Measurements from ENCODE around the gene TOMT. TPM values are rescaled to one million over a fixed set of nuclear protein-coding genes. Genes with fewer than 3 reads are reported as not detected.

The TOMT gene
- total RNA-seq, 1 donor from 2014 or later = not detected

Other genes with a start within 250 kb of the TOMT start
- gene DEFB131B, start 227.5 kb upstream of the TOMT start, total RNA-seq = not detected in 2 replicates
- gene XNDC1N, start 177.3 kb upstream of the TOMT start, total RNA-seq = 14.7 and 15.1 TPM in 2 replicates
- gene RNF121, start 176.9 kb upstream of the TOMT start, total RNA-seq = 49.1 and 51.3 TPM in 2 replicates
- gene IL18BP, start 107.0 kb upstream of the TOMT start, total RNA-seq = 12.6 and 13.5 TPM in 2 replicates
- gene NUMA1, start 25.4 kb upstream of the TOMT start, total RNA-seq = 162 and 174 TPM in 2 replicates
- 7.9 and 9.2 TPM in 2 replicates for gene LRRC51, start 25.1 kb upstream of the TOMT start, total RNA-seq
- 95.1 and 100 TPM in 2 replicates for gene LAMTOR1, start 2.6 kb upstream of the TOMT start, total RNA-seq
- 61.6 and 67.9 TPM in 2 replicates for gene ANAPC15, start 6.8 kb downstream of the TOMT start, total RNA-seq
- gene FOLR3, start 29.8 kb downstream of the TOMT start, total RNA-seq = 0.18 and 0.51 TPM in 2 replicates
- gene FOLR1, start 86.2 kb downstream of the TOMT start, total RNA-seq = not detected in 2 replicates
- not detected in 2 replicates for gene FOLR2, start 110.9 kb downstream of the TOMT start, total RNA-seq
- gene INPPL1, start 118.8 kb downstream of the TOMT start, total RNA-seq = 176 TPM in 2 replicates
- gene PHOX2A, start 138.3 kb downstream of the TOMT start, total RNA-seq = not detected in 2 replicates